CD4-positive, alpha-beta T cell treated with Interferon alpha-2 for 1 hour (primary cell): ENCODE results near the gene HABP4.

Experiments used
- DNase-seq, 2 donors: peaks; one replicate each; pipeline ENCODE4 v3.0.0-alpha.2; 2020 to 2022

The HABP4 gene

DNA sequence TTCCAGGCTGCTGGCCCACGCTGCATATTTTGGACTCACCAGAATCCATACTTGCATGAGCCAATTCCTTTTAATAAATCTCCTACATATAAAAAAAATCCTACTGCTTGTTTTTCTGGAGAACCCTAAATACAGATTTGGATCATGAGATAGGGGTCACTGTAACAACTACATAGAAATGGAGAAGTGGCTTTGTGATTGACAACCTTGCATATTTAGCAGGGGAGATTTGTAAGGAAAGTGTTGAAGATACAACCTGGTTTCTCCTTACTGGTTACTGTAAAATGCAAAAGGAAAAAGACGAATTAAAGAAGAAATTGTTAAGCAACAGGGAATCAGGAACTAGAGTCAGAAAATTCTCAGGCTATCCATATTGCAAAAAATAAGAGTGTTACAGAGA, 74.8 kb downstream of the HABP4 start:
- no peak for DNase-seq

- no peak for DNase-seq
Observed at GRCh38 chr9:96532173-96532572, 82.2 kb downstream of the HABP4 start.

DNA sequence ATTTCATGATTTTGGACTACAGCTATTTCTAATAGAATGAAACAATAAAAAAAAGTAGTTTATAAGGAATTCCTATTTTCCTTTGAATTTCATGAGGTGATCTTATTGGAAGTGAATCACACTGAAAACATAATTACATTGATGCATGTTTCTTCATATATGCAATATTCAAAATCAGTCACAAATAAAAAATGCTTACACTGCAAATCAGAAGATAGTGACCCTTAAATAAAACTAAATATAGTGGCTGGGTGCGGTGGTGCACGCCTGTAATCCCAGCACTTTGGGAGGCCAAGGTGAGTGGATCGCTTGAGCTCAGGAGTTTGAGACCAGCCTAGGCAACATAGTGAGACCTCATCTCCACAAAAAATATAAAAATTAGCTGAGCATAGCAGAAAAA, 90.1 kb downstream of the HABP4 start:
- no peak for DNase-seq
